Muscle layer of duodenum (tissue), 2 donors: ENCODE measurements around the gene SAMD8.
"Not testable (repeated sequence)": the region's sequence is repeated elsewhere in the genome, so short reads cannot be mapped to it uniquely, and the experiment has no call there.

Source experiments
- H3K27ac ChIP-seq: one replicate; pipeline ENCODE4 v1.7.0; 2013; ENCODE audit warnings: mild to moderate bottlenecking, low read length
- H3K27me3 ChIP-seq: one replicate; pipeline ENCODE4 v1.7.0; 2013; ENCODE audit warnings: low read depth, mild to moderate bottlenecking, control low read depth, low read length
- H3K36me3 ChIP-seq, 2 donors: one replicate each; pipeline ENCODE4 v1.7.0; 2013; ENCODE audit warnings: low read length in 2 of 2, control low read depth in 1 of 2, mild to moderate bottlenecking in 1 of 2; ENCODE audit not compliant: insufficient read depth in 2 of 2, control insufficient read depth in 1 of 2
- H3K4me1 ChIP-seq, 2 donors: one replicate each; pipeline ENCODE4 v1.7.0; 2013; ENCODE audit warnings: low read length in 2 of 2, mild to moderate bottlenecking in 2 of 2, control low read depth in 1 of 2, moderate library complexity in 1 of 2; ENCODE audit not compliant: insufficient read depth in 2 of 2, control insufficient read depth in 1 of 2
- H3K4me3 ChIP-seq, 2 donors: one replicate each; pipeline ENCODE4 v1.7.0; 2013; ENCODE audit warnings: low read length in 2 of 2, low read depth in 1 of 2, mild to moderate bottlenecking in 1 of 2
- H3K9me3 ChIP-seq, 2 donors: one replicate each; pipeline ENCODE4 v1.7.0; 2013; ENCODE audit warnings: low read length in 2 of 2, control low read depth in 1 of 2, mild to moderate bottlenecking in 1 of 2; ENCODE audit not compliant: control insufficient read depth in 1 of 2
- donor health status: healthy.

The SAMD8 gene

GRCh38 chr10:75210282-75211006 is 99.0 kb downstream of the SAMD8 start, which contains the start of gene VDAC2:
Gene VDAC2 (plus strand): TSS chr10:75210796. CDS start chr10:75211159, 363 bp downstream.
- peaks cover 6 to 24% of the 10 kb centered on the region in 2 donors for H3K4me1 ChIP-seq
- no peaks in the 10 kb centered on the region for H3K27me3 ChIP-seq
- H3K27ac ChIP-seq: peak within 1 kb of the TSS; percentile 99
- peak within 1 kb of the TSS; percentile 82 to 95 for H3K4me3 ChIP-seq
- peaks cover 6 to 34% of the 10 kb centered on the region in 2 donors for H3K36me3 ChIP-seq
- H3K9me3 ChIP-seq: no peaks in the 10 kb centered on the region

GRCh38 chr10:75211007-75211691 is 99.7 kb downstream of the SAMD8 start:
- Histone ChIP-seq H3K36me3 (peaks cover 9 to 39% of the 10 kb centered on the region in 2 donors), H3K4me1 (peaks cover 6 to 25% of the 10 kb centered on the region in 2 donors), H3K27me3 (no peaks in the 10 kb centered on the region), H3K27ac (peak overlapping the region; percentile 99), H3K9me3 (no peaks in the 10 kb centered on the region), H3K4me3 (peak overlapping the region; percentile 82 to 95)

GRCh38 chr10:75212343-75212742 is 100.9 kb downstream of the SAMD8 start:
- H3K36me3 ChIP-seq: peaks cover 21 to 51% of the 10 kb centered on the region in 2 donors
- H3K27me3 ChIP-seq: no peaks in the 10 kb centered on the region
- no peaks in the 10 kb centered on the region for H3K9me3 ChIP-seq
- peaks cover 6 to 33% of the 10 kb centered on the region in 2 donors for H3K4me1 ChIP-seq
- H3K4me3 ChIP-seq: peak overlapping the region; percentile 82 to 95
- H3K27ac ChIP-seq: peak overlapping the region; percentile 99

GRCh38 chr10:75220274-75220673 is 108.8 kb downstream of the SAMD8 start:
- H3K36me3 ChIP-seq: peaks cover 68 to 79% of the 10 kb centered on the region in 2 donors
- H3K4me3 ChIP-seq: no peak overlapping the region
- no peak overlapping the region for H3K27ac ChIP-seq
- peaks cover 18 to 32% of the 10 kb centered on the region in 2 donors for H3K4me1 ChIP-seq
- H3K27me3 ChIP-seq: no peaks in the 10 kb centered on the region
- H3K9me3 ChIP-seq: no peaks in the 10 kb centered on the region

- not testable (repeated sequence) for H3K27me3 ChIP-seq, H3K9me3 ChIP-seq, H3K27ac ChIP-seq, H3K4me3 ChIP-seq
- peaks cover 18 to 39% of the 10 kb centered on the region in 2 donors for H3K4me1 ChIP-seq
- peaks cover 66 to 74% of the 10 kb centered on the region in 2 donors for H3K36me3 ChIP-seq
These were observed 110.0 kb downstream of the SAMD8 start for GRCh38 chr10:75221492-75221891.

GRCh38 chr10:75223507-75223906 is 112.1 kb downstream of the SAMD8 start:
- Histone ChIP-seq H3K36me3 (peaks cover 57 to 68% of the 10 kb centered on the region in 2 donors), H3K9me3 (no peaks in the 10 kb centered on the region), H3K4me3 (no peak overlapping the region), H3K4me1 (peaks cover 24 to 48% of the 10 kb centered on the region in 2 donors), H3K27ac (peak overlapping the region; percentile 69), H3K27me3 (no peaks in the 10 kb centered on the region)

GRCh38 chr10:75226095-75226494 is 114.6 kb downstream of the SAMD8 start:
- Histone ChIP-seq H3K4me1 (peaks cover 24 to 56% of the 10 kb centered on the region in 2 donors), H3K4me3 (peak overlapping the region in 1 of 2 donors; percentile 28), H3K27ac (peak overlapping the region; percentile 71), H3K36me3 (peaks cover 47 to 67% of the 10 kb centered on the region in 2 donors), H3K9me3 (no peaks in the 10 kb centered on the region), H3K27me3 (no peaks in the 10 kb centered on the region)

DNA sequence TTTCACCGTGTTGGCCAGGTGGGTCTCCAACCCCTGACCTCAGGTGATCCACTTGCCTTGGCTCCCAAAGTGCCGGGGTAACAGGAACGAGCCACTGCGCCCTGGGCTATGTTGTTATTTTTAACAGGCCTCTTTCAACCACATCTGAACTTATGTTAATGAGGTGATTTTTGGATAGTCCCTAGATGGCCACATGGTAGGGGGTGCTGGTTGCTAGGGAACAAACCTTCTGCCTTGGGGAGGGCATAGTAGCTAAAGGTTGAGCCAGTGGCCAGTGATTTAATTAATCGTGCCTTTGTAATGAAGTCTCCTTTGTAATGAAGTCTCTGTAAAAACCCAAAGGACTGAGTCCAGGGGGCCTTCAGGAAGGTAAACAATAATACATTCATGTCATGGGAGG is 115.2 kb downstream of the SAMD8 start:
- no peaks in the 10 kb centered on the region for H3K27me3 ChIP-seq
- peaks cover 52 to 69% of the 10 kb centered on the region in 2 donors for H3K36me3 ChIP-seq
- H3K27ac ChIP-seq: peak overlapping the region; percentile 46
- H3K9me3 ChIP-seq: no peaks in the 10 kb centered on the region
- peak overlapping the region in 1 of 2 donors; percentile 28 for H3K4me3 ChIP-seq
- H3K4me1 ChIP-seq: peaks cover 24 to 56% of the 10 kb centered on the region in 2 donors

- H3K27ac ChIP-seq: no peak overlapping the region
- no peaks in the 10 kb centered on the region for H3K9me3 ChIP-seq
- H3K36me3 ChIP-seq: peaks cover 50 to 65% of the 10 kb centered on the region in 2 donors
- H3K4me1 ChIP-seq: peaks cover 23 to 51% of the 10 kb centered on the region in 2 donors
- H3K27me3 ChIP-seq: no peaks in the 10 kb centered on the region
- no peak overlapping the region for H3K4me3 ChIP-seq
These were observed 116.8 kb downstream of the SAMD8 start for GRCh38 chr10:75228278-75228677.

- no peak overlapping the region for H3K4me3 ChIP-seq
- no peaks in the 10 kb centered on the region for H3K9me3 ChIP-seq
- no peaks in the 10 kb centered on the region for H3K27me3 ChIP-seq
- H3K4me1 ChIP-seq: peaks cover 18 to 46% of the 10 kb centered on the region in 2 donors
- H3K36me3 ChIP-seq: peaks cover 48 to 59% of the 10 kb centered on the region in 2 donors
- H3K27ac ChIP-seq: no peak overlapping the region
These were observed 117.4 kb downstream of the SAMD8 start for GRCh38 chr10:75228834-75229233.

GRCh38 chr10:75229971-75230370 is 118.5 kb downstream of the SAMD8 start:
- Histone ChIP-seq H3K4me3 (no peak overlapping the region), H3K27me3 (no peaks in the 10 kb centered on the region), H3K36me3 (peaks cover 40 to 48% of the 10 kb centered on the region in 2 donors), H3K4me1 (peaks cover 10 to 42% of the 10 kb centered on the region in 2 donors), H3K9me3 (no peaks in the 10 kb centered on the region), H3K27ac (no peak overlapping the region)
